ENCODE results near the gene MAP7D2. TPM values are rescaled to one million over a fixed set of nuclear protein-coding genes. Genes with fewer than 3 reads are reported as not detected.

MAP7D2 gene
- total and polyA plus RNA-seq, 9 donors, result 0.12 to 1.7 (median 0.28) TPM

- TF ChIP-seq EP300 (IDR thresholded peaks at IDR 0.05), result no peak
- H3K4me1 ChIP-seq (ENCODE audit: insufficient read depth), result no peaks in the 10 kb centered on the region
- no peak overlapping the region for H3K27ac ChIP-seq
- no peaks in the 10 kb centered on the region for H3K27me3 ChIP-seq
- no peaks in the 10 kb centered on the region for H3K9me3 ChIP-seq
- H3K36me3 ChIP-seq, result no peaks in the 10 kb centered on the region
- no peak for DNase-seq
- intact Hi-C loops (cut with DNase I), result no loop called here
- no peak overlapping the region for H3K4me3 ChIP-seq
- 52 to 60% (median 57%) methylated on average over 4 of the region's 4 CpGs for WGBS, 3 donors
These were observed 115.1 kb downstream of the MAP7D2 start for GRCh38 chrX:20001588-20001987.

GRCh38 chrX:19991350-19991718, 125.4 kb downstream of the MAP7D2 start:
- intact Hi-C loops (cut with DNase I), result no loop called here
- Histone ChIP-seq H3K27me3 (no peaks in the 10 kb centered on the region), H3K36me3 (no peaks in the 10 kb centered on the region), H3K9me3 (no peaks in the 10 kb centered on the region), H3K4me1 (ENCODE audit: insufficient read depth) (no peaks in the 10 kb centered on the region), H3K4me3 (no peak overlapping the region), H3K27ac (peak overlapping the region in 1 of 2 donors; percentile 5)
- 49 to 62% (median 61%) methylated on average over 6 of the region's 6 CpGs for WGBS, 3 donors
- no peak for TF ChIP-seq POLR2A (IDR thresholded peaks at IDR 0.05)
- TF ChIP-seq CTCF (IDR thresholded peaks at IDR 0.05), result peak in 1 of 3 donors; percentile 4
- DNase-seq, result no peak

DNA sequence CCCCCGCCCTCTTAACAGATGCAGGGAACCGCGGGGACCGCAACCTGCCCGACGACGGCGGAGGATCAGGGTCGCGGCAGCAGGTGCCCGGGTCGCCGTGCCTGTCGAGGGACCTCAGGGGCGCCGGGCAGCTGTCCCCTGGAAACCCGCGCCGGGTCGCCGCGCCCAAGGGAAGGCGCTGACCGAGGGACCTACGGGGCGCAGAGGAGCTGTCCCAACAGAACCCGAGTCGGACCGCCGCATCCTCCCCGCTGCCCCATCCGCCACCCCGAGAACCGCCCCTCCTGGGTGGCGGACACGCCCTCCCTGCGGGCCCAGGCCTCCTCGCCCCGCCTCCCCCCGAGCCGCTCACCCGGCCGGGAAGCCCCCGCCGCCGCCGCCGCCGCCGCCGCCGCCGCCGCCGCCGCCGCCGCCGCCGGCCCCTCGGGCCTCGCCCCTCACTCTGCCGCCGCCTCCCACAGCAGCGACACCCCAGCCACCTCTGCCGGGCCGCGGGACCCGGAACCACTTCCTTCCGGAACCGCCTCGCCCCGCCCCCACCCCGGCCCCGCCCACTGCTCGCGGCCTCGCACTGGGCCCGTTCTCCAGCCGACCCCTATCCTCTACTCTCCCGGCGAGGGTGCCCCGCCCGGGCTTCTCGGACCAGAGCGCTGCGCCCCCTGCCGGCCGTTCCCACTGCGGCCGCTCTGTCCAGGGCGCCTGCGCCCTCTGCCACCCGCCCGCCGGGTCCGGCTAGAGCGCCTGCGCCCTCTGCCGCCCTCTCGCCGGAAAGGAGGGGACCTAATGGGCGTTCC, 126.0 kb downstream of the MAP7D2 start, which contains the start of gene BCLAF3:
TSS of gene BCLAF3 (minus strand) at position 506 of the 794 bp plus-strand sequence. CDS start 20,797 bp downstream, outside the sequence.
- TF ChIP-seq CTCF (IDR thresholded peaks at IDR 0.05) (peak; percentile 66 to 85 (median 82)), EP300 (IDR thresholded peaks at IDR 0.05) (no peak), POLR2A (IDR thresholded peaks at IDR 0.05) (no peak)
- no peaks in the 10 kb centered on the region for H3K36me3 ChIP-seq

DNA sequence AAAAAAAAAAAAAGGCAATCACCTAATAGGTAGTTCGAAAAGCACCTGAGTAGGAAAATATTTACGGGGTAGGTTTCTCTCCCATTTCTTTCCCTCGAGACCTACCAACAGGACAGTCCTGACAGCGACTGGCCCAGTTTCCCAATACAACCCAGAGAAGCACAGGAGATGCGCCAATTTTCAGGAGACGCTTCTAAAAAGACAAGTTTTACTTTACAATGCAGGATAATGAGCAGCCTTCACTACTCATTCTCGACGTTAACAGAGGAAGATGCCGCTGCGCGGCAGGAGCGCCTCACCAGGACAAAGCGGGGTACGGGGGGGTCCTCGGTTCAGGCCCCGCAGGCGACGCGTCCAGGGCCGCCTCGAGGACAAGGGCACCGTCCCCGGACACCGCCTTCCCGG, 126.6 kb downstream of the MAP7D2 start:
- H3K27me3 ChIP-seq, result no peaks in the 10 kb centered on the region
- peak overlapping the region; percentile 47 to 54 for H3K27ac ChIP-seq
- intact Hi-C loops (cut with DNase I), result no loop called here
- H3K4me1 ChIP-seq (ENCODE audit: insufficient read depth), result no peaks in the 10 kb centered on the region
- H3K4me3 ChIP-seq, result peak overlapping the region; percentile 59
- no peaks in the 10 kb centered on the region for H3K36me3 ChIP-seq
- TF ChIP-seq EP300 (IDR thresholded peaks at IDR 0.05) (no peak), POLR2A (IDR thresholded peaks at IDR 0.05) (no peak), CTCF (IDR thresholded peaks at IDR 0.05) (no peak)
- DNase-seq, result peak in 2 of 5 donors; percentile 10 to 21
- WGBS, 3 donors, result 21 to 32% (median 28%) methylated on average over 25 of the region's 25 CpGs
- H3K9me3 ChIP-seq, result no peaks in the 10 kb centered on the region

More for the DNA sequence above, 126.0 kb downstream of the MAP7D2 start, which contains the start of gene BCLAF3:
- intact Hi-C loops (cut with DNase I), result no loop called here
- Histone ChIP-seq H3K27me3 (no peaks in the 10 kb centered on the region), H3K27ac (peak within 1 kb of the TSS; percentile 47 to 54), H3K4me3 (peak within 1 kb of the TSS; percentile 59), H3K4me1 (ENCODE audit: insufficient read depth) (no peaks in the 10 kb centered on the region), H3K9me3 (no peaks in the 10 kb centered on the region)
- peak; percentile 85 to 94 (median 91) for DNase-seq
- WGBS, 3 donors, result 17 to 44% (median 25%) methylated on average over 42 to 102 of the region's 103 CpGs

GRCh38 chrX:19987856-19988255, 128.9 kb downstream of the MAP7D2 start:
- Histone ChIP-seq H3K4me1 (ENCODE audit: insufficient read depth) (no peaks in the 10 kb centered on the region), H3K36me3 (no peaks in the 10 kb centered on the region), H3K9me3 (no peaks in the 10 kb centered on the region), H3K4me3 (no peak overlapping the region), H3K27me3 (no peaks in the 10 kb centered on the region), H3K27ac (no peak overlapping the region)
- intact Hi-C loops (cut with DNase I), result no loop called here
- 79 to 88% (median 82%) methylated on average over 5 of the region's 5 CpGs for WGBS, 3 donors
- DNase-seq, result no peak
- TF ChIP-seq CTCF (IDR thresholded peaks at IDR 0.05), result no peak
- no peak for TF ChIP-seq EP300 (IDR thresholded peaks at IDR 0.05)

Data from ovary (tissue), 9 donors.